Ovary (tissue), 3 donors: ENCODE measurements around the gene LAMA1.

Experiments
- EP300 ChIP-seq: sonication (generic); formaldehyde crosslinking; IDR thresholded peaks from one replicate; pipeline ENCODE4 v1.6.1; 2017; ENCODE audit warnings: antibody characterized with exemption
- TF ChIP-seq, protein P1 (sequence below), 3 donors: fragments of 450-650 bp in 2 of 3; fragments of 200-600 bp in 1 of 3; IDR thresholded peaks; one replicate each; pipeline versions ENCODE4 v1.5.1 to v1.8.0; 2016 to 2022; ENCODE audit warnings: antibody characterized with exemption in 3 of 3, mild to moderate bottlenecking in 1 of 3
- donor health status: DM: no; HTN: no; CAD: no.

DNA sequence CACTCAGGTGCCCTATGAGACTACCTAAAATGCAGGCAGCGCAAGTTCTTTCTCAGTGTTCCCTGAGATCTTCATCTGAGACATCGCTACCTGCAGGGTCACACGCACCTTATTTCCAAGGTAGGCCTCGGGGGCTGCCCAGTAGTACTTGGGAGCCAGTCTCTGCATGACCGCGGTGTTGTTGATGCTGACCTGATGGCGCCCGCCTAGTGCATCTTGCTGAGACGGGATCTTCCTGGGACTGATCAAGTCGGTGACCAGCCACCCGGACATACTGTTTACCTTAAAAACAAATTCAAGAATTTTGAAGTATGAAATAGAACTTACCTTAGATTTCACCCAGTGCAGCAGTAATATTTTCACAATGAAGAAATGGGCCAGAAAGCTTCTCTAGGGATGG lies 80.1 kb downstream of the LAMA1 start:
- TF ChIP-seq, protein P1, sequence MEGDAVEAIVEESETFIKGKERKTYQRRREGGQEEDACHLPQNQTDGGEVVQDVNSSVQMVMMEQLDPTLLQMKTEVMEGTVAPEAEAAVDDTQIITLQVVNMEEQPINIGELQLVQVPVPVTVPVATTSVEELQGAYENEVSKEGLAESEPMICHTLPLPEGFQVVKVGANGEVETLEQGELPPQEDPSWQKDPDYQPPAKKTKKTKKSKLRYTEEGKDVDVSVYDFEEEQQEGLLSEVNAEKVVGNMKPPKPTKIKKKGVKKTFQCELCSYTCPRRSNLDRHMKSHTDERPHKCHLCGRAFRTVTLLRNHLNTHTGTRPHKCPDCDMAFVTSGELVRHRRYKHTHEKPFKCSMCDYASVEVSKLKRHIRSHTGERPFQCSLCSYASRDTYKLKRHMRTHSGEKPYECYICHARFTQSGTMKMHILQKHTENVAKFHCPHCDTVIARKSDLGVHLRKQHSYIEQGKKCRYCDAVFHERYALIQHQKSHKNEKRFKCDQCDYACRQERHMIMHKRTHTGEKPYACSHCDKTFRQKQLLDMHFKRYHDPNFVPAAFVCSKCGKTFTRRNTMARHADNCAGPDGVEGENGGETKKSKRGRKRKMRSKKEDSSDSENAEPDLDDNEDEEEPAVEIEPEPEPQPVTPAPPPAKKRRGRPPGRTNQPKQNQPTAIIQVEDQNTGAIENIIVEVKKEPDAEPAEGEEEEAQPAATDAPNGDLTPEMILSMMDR (IDR thresholded peaks at IDR 0.05), result no peak
- no peak for TF ChIP-seq EP300
